Activated CD4-positive, alpha-beta memory T cell treated with anti-CD3 and anti-CD28 coated beads, Interleukin-2, amount 10 ng/mL, durations not matched to agents 7 days and 5 days (primary cell): Measurements from ENCODE around the gene IFRD2. TPM values are rescaled to one million over a fixed set of nuclear protein-coding genes. Genes with fewer than 3 reads are reported as not detected.
"Not testable (repeated sequence)": the region's sequence is repeated elsewhere in the genome, so short reads cannot be mapped to it uniquely, and the experiment has no call there.

Experiments used
- CTCF ChIA-PET: fragments of 350-600 bp; sonication (Branson Sonifier 250); formaldehyde crosslinking; loops from one replicate; lab custom pipeline; 2021; ENCODE audit warnings: antibody characterized with exemption, inconsistent platforms; lab: Charles Lee
- POLR2A ChIA-PET: fragments of 350-600 bp; sonication (Branson Sonifier 250); formaldehyde crosslinking; loops from one replicate; lab custom pipeline; 2021; ENCODE audit warnings: antibody characterized with exemption; lab: Charles Lee
- DNase-seq: peaks from one replicate; pipeline ENCODE4 v3.0.0-alpha.2; 2020
- H3K27ac Mint-ChIP-seq: one replicate; pipeline ENCODE4 v1.8.0; 2021; ENCODE audit warnings: mild to moderate bottlenecking, mixed read lengths
- H3K27me3 Mint-ChIP-seq: one replicate; pipeline ENCODE4 v1.8.0; 2021; ENCODE audit warnings: mixed read lengths
- H3K36me3 Mint-ChIP-seq: one replicate; pipeline ENCODE4 v1.8.0; 2021; ENCODE audit warnings: low read depth, mixed read lengths
- H3K4me1 Mint-ChIP-seq: one replicate; pipeline ENCODE4 v1.8.0; 2021; ENCODE audit warnings: mixed read lengths
- H3K4me3 Mint-ChIP-seq: one replicate; pipeline ENCODE4 v1.8.0; 2021; ENCODE audit warnings: mild to moderate bottlenecking, mixed read lengths
- H3K9me3 Mint-ChIP-seq: one replicate; pipeline ENCODE4 v1.8.0; 2021; ENCODE audit warnings: mixed read lengths
- total RNA-seq, 2 experiments: library from RNA; stranded (reverse); gene quantifications; one replicate each; pipeline ENCODE4 v1.2.3, GENCODE V29; 2021

IFRD2 gene
- total RNA-seq, 2 experiments from 2014 or later = 40.6 to 45.0 TPM

DNA sequence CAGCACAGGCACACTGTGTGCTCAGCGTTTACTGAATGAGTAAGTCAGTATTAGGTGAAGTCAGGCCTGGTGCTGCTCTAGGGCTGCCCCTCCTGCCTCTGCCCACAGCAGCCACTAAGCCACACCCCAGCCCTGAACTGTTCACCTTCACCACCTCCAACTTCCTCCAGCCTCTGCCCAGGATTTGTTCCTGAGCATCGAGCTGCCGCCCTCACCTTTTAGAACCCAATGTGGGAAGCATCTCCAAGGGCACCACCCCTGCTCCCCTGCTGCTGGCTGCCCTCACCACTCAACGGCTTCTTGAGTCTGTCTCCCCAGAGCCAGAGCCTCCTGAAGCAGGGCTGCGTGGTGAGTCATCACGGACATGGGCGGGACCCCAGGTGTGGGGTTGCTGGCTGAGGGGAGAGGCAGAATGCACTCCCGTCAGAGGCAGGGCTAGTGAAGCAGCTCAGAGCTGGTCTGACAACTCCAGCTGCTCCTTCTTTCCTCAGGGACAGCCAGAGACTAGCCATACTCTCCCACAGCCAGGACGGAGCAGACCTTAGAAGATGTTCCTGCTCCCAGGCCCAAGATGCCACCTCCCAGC, 24.5 kb upstream of the IFRD2 start:
- no peaks in the 10 kb centered on the region for H3K9me3 Mint-ChIP-seq
- H3K27ac Mint-ChIP-seq = peak overlapping the region; percentile 95
- H3K27me3 Mint-ChIP-seq = no peaks in the 10 kb centered on the region
- peaks cover 59% of the 10 kb centered on the region for H3K4me1 Mint-ChIP-seq
- POLR2A ChIA-PET = interaction anchor here (1.0 to 31.7 kb wide), 7 partner anchors 11 to 27 kb away, joined by 3 to 704 read pairs (median 6); partner anchors contain the start of genes CYB561D2, HYAL3, IFRD2 and NAA80
- peak overlapping the region; percentile 66 for H3K4me3 Mint-ChIP-seq
- peak; percentile 87 for DNase-seq
- CTCF ChIA-PET = interaction anchor here (1.2 to 3.4 kb wide), 4 partner anchors 18 to 57 kb away, joined by 3 to 17 read pairs (median 4); partner anchors contain the start of genes HYAL3, IFRD2 and NAA80
- H3K36me3 Mint-ChIP-seq = peaks cover 4% of the 10 kb centered on the region

GRCh38 chr3:50314816-50315215, 22.6 kb upstream of the IFRD2 start:
- H3K4me1 Mint-ChIP-seq = peaks cover 50% of the 10 kb centered on the region
- peak overlapping the region; percentile 64 for H3K27ac Mint-ChIP-seq
- H3K9me3 Mint-ChIP-seq = peaks cover under 1% of the 10 kb centered on the region
- H3K27me3 Mint-ChIP-seq = no peaks in the 10 kb centered on the region
- no peak overlapping the region for H3K4me3 Mint-ChIP-seq
- H3K36me3 Mint-ChIP-seq = peaks cover 4% of the 10 kb centered on the region
- DNase-seq = no peak
- ChIA-PET POLR2A (interaction anchor here (1.2 to 31.7 kb wide), 5 partner anchors 9 to 28 kb away, joined by 3 to 704 read pairs (median 15); partner anchors contain the start of genes CYB561D2, HYAL3, IFRD2 and NAA80), CTCF (interaction anchor here (0.8 to 3.4 kb wide), 5 partner anchors 9 to 88 kb away, joined by 3 to 17 read pairs (median 4); partner anchors contain the start of genes HYAL3, NAA80 and TUSC2)

DNA sequence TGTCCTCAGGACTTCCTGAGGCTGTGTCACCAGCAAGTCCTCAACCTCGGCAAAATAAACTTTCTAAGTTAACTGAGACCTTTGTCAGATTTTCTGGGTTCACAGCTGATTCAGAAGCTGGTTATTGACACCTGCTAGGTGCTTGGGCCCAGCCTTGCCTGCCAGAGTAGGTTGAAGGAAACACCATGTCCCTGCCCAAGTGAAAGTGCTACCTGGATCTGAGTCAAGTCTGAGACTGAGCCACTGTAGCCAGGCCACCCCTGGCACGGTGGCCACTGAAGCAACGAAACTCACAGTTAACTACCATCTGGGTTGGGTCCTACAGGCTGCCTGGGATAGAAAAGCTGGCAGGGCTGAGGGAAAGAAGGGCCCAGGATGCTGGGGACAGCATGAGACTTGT, 22.1 kb upstream of the IFRD2 start:
- CTCF ChIA-PET = interaction anchor here (1.1 to 3.4 kb wide), 4 partner anchors 10 to 88 kb away, joined by 3 to 17 read pairs (median 6); partner anchors contain the start of genes HYAL3, NAA80 and TUSC2
- Mint-ChIP-seq H3K4me3 (no peak overlapping the region), H3K27me3 (no peaks in the 10 kb centered on the region), H3K4me1 (peaks cover 46% of the 10 kb centered on the region), H3K36me3 (peaks cover 9% of the 10 kb centered on the region), H3K27ac (no peak overlapping the region), H3K9me3 (peaks cover 5% of the 10 kb centered on the region)
- no peak for DNase-seq
- POLR2A ChIA-PET = interaction anchor here (1.2 to 31.7 kb wide), 5 partner anchors 8 to 28 kb away, joined by 3 to 704 read pairs (median 15); partner anchors contain the start of genes CYB561D2, HYAL3, IFRD2 and NAA80

DNA sequence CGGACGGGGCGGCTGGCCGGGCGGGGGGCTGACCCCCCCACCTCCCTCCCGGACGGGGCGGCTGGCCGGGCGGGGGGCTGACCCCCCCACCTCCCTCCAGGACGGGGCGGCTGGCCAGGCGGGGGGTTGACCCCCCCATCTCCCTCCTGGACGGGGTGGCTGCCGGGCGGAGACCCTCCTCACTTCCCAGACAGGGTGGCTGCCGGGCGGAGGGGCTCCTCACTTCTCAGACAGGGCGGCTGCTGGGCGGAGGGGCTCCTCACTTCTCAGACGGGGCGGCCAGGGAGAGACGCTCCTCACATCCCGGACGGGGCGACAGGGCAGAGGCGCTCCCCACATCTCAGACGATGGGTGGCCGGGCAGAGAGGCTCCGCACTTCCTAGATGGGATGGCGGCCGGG, 19.8 kb upstream of the IFRD2 start:
- POLR2A ChIA-PET = interaction anchor here (31.7 kb wide), 1 partner anchor 31 kb away, joined by 704 read pairs; the partner anchor contains the start of genes CYB561D2, NPRL2, RASSF1 and TUSC2
- H3K9me3 Mint-ChIP-seq, H3K27me3 Mint-ChIP-seq, H3K4me3 Mint-ChIP-seq, DNase-seq, H3K27ac Mint-ChIP-seq, CTCF ChIA-PET, H3K36me3 Mint-ChIP-seq: not testable (repeated sequence)
- H3K4me1 Mint-ChIP-seq = peaks cover 27% of the 10 kb centered on the region

DNA sequence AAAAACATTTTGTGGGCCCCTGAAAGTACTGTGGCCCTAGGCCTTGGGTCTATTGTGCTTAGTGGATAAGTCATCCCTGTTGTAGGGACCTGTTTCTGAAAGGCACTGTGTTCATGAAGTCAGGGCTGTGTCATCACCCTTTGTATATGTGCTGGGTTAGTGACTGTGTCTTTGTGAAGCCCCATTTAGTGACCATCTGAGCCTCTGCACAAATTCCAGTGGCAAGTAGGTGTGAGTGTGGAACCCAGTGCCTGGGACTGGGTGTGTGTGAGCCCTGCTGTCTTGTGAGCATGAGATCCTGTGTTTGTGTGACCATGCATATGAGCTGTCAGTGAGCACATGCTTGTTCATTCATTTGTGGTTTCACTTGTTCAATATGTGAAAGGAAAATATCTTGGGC, 12.4 kb upstream of the IFRD2 start:
- Mint-ChIP-seq H3K9me3 (peaks cover 2% of the 10 kb centered on the region), H3K4me1 (peaks cover 20% of the 10 kb centered on the region), H3K27me3 (no peaks in the 10 kb centered on the region), H3K27ac (no peak overlapping the region), H3K36me3 (peaks cover 2% of the 10 kb centered on the region), H3K4me3 (no peak overlapping the region)
- no peak for DNase-seq
- ChIA-PET CTCF (no interaction called here), POLR2A (interaction anchor here (1.5 to 2.9 kb wide), 2 partner anchors 10 to 12 kb away, joined by 6 to 15 read pairs; no protein-coding TSS in a partner anchor)

DNA sequence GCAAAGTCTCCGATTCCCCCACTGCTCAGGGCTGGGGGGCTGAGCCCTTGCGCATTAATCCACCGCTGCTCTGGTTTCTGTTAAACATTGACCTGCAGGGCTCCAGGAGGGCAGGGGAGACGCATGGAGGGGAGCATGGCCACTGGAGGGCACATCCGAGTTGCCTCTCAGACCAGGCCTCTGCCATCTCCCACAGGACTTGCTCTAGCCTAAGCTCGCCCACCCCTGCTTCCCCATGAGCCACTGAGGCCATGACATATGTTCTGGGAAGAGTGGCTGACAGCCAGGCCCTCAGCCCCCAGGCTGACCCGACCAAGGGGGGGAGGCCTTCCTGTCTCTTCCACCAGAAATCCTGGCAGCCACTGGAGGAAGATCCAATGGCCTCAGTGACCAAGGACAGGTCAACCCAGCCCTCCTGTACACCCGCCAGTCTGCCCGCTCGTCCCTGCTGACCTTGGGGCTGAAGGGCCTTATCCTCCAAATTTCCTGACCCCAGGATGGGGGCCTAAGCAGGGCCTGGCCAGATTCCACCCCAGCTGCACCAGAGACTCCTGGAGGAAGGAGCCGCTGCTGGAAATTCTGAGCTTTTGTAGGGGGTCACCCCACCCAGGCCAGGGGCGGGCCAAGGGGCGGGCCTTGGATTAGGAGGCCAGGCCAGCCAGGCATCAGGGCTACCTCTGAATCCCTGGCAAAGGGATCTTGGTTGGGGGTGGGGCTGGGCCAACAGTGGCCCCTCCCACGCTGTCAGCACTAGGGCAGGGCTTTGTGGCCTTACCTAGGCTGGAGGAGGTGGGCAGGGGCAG, 11.0 kb upstream of the IFRD2 start, which contains the start of gene HYAL1:
Gene HYAL1 (minus strand): TSS at position 562 of the 803 bp plus-strand sequence. CDS start 618 bp downstream, outside the sequence.
- Mint-ChIP-seq H3K27me3 (no peaks in the 10 kb centered on the region), H3K4me3 (no peak within 1 kb of the TSS), H3K36me3 (no peaks in the 10 kb centered on the region), H3K27ac (no peak within 1 kb of the TSS), H3K4me1 (peaks cover 22% of the 10 kb centered on the region), H3K9me3 (no peaks in the 10 kb centered on the region)
- CTCF ChIA-PET = interaction anchor here (0.8 to 1.6 kb wide), 2 partner anchors 21 to 34 kb away, joined by 3 to 7 read pairs; no protein-coding TSS in a partner anchor
- DNase-seq = peak; percentile 16
- POLR2A ChIA-PET = interaction anchor here (0.9 to 6.3 kb wide), 3 partner anchors 11 to 68 kb away, joined by 3 to 150 read pairs (median 4); partner anchors contain the start of genes IFRD2, RASSF1 and ZMYND10

DNA sequence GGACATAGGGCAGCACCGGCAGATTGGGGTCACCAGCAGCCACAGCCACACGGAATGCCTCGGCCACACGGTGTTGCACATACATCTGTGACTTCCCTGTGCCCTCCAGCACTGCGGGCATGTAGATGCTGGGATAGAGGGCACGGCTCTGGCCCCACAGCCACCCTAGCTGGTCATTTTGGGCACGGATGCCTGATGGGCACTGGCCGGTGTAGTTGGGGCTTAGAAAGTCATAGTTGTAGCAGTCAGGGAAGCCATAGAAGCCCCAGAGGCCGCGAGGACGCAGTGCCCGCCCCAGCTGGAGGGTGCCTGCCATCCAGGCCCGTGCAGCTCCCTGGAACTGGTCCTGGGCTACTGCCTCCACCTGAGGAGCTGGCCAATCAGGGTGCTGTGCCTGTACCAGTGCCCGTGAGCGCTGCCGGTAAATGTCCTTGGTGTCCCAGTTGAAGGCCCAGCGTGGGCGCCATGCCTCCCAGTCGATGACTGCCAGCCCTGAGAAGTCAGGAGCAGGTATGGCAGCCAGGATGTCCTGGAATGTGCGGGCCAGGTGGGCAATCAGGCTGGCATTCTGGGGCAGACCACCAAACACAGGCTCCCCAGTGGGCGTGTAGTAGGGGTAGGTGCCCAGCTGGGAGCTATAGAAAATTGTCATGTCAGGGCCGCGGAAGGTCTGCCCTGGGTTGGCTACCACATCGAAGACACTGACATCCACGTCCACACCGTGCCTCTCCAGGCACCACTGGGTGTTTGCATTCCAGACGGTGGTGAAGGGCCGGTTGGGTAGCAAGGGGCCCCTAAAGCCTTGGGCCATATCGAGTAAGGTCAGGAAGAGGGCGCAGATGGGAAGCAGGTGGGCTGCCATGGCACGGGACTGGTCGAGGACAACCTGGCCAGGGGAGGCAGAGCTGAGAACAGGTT, 10.1 kb upstream of the IFRD2 start:
- Mint-ChIP-seq H3K4me1 (peaks cover 31% of the 10 kb centered on the region), H3K36me3 (peaks cover 1% of the 10 kb centered on the region), H3K27ac (no peak overlapping the region), H3K4me3 (no peak overlapping the region), H3K27me3 (no peaks in the 10 kb centered on the region), H3K9me3 (no peaks in the 10 kb centered on the region)
- POLR2A ChIA-PET = interaction anchor here (0.9 to 6.3 kb wide), 3 partner anchors 10 to 67 kb away, joined by 3 to 150 read pairs (median 4); partner anchors contain the start of genes IFRD2, RASSF1 and ZMYND10
- no peak for DNase-seq
- CTCF ChIA-PET = interaction anchor here (0.8 to 1.6 kb wide), 2 partner anchors 22 to 35 kb away, joined by 3 to 7 read pairs; no protein-coding TSS in a partner anchor

DNA sequence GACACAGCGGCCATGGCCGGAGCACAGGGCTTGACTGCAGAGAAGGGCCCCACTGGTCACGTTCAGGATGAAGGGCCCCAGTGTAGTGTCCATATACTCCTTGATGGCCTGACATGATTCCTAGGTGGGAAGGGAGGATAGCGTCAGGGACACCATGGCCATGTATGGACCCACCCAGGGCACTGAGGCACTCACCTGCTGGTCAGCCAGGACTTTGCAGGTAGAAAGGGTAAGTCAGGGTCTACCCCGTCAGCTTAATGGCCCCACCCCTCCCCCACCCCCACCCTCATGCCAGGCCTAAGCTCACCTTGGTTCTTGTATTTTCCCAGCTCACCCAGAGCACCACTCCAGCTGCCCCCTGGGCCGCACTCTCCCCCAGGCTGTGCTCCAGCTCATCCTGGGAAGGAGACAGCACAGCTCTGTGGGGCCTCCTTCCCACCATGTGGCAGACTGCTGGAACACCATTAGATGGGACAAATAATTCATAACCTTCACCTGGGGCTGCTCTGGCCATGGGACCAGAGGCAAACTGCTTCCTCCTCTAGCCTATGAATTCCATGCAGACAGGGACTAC, 8.5 kb upstream of the IFRD2 start:
- H3K27me3 Mint-ChIP-seq = no peaks in the 10 kb centered on the region
- peaks cover 10% of the 10 kb centered on the region for H3K36me3 Mint-ChIP-seq
- POLR2A ChIA-PET = interaction anchor here (1.3 to 6.3 kb wide), 5 partner anchors 9 to 40 kb away, joined by 4 to 150 read pairs (median 41); partner anchors contain the start of genes IFRD2, RASSF1, TUSC2 and ZMYND10
- H3K27ac Mint-ChIP-seq = peak overlapping the region; percentile 100
- no peaks in the 10 kb centered on the region for H3K9me3 Mint-ChIP-seq
- peak overlapping the region; percentile 99 for H3K4me3 Mint-ChIP-seq
- CTCF ChIA-PET = interaction anchor here (4.2 kb wide), 1 partner anchor 23 kb away, joined by 82 read pairs; the partner anchor contains the start of gene HYAL2
- peaks cover 40% of the 10 kb centered on the region for H3K4me1 Mint-ChIP-seq
- DNase-seq = no peak

DNA sequence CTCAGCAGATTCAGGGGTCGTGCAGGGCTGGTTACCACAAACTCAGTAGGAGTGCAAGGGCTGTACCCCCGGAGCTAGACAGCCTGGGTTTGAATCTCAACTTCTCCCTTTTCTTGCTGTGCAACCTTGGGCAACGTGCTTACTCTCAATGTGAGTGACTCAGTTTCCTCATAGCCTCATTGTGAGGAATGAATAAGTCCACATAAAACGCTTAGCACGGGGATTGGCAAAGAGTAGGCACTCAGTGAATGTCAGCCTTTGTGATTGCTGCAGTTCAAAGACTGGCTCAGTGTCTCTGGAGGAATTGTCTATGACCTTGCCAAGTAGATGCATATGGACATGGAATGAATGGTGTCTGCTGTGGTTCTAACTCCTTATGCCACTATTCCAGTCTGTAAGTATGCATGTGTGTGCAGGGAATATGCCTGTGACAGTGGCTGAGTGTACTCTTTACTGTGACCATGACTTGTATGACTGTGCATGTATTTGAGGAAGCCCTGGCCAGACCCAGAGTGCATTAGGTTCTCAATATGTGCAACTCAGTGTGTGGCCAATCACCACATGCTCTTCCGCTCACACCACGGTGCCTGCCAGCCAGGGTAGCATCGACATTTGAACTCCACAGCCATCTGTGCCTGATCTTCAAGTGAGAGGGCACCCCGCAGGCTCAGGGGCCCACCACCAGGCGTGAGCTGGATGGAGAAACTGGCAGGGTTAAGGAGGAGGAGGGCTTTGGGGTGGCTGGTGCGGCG, 7.9 kb upstream of the IFRD2 start:
- ChIA-PET POLR2A (interaction anchor here (0.8 to 6.3 kb wide), 15 partner anchors 8 to 310 kb away, joined by 3 to 150 read pairs (median 5); partner anchors contain the start of genes CYB561D2, IFRD2, NPRL2 and RASSF1), CTCF (interaction anchor here (0.6 to 4.2 kb wide), 16 partner anchors 11 to 232 kb away, joined by 3 to 82 read pairs (median 6); partner anchors contain the start of genes CYB561D2, HYAL2, LSMEM2 and RASSF1)
- Mint-ChIP-seq H3K9me3 (no peaks in the 10 kb centered on the region), H3K4me3 (peak overlapping the region; percentile 99), H3K4me1 (peaks cover 41% of the 10 kb centered on the region), H3K27ac (peak overlapping the region; percentile 100), H3K36me3 (peaks cover 10% of the 10 kb centered on the region), H3K27me3 (no peaks in the 10 kb centered on the region)
- DNase-seq = no peak

- no peaks in the 10 kb centered on the region for H3K27me3 Mint-ChIP-seq
- H3K9me3 Mint-ChIP-seq = no peaks in the 10 kb centered on the region
- peaks cover 38% of the 10 kb centered on the region for H3K4me1 Mint-ChIP-seq
- H3K36me3 Mint-ChIP-seq = peaks cover 10% of the 10 kb centered on the region
- ChIA-PET CTCF (interaction anchor here (0.6 to 4.2 kb wide), 19 partner anchors 10 to 232 kb away, joined by 3 to 82 read pairs (median 5); partner anchors contain the start of genes CYB561D2, HYAL2, LSMEM2 and RASSF1), POLR2A (interaction anchor here (0.6 to 6.3 kb wide), 18 partner anchors 8 to 311 kb away, joined by 3 to 150 read pairs (median 5); partner anchors contain the start of genes CYB561D2, GNAI2, IFRD2 and NPRL2)
- no peak for DNase-seq
- H3K27ac Mint-ChIP-seq = peak overlapping the region; percentile 100
- H3K4me3 Mint-ChIP-seq = peak overlapping the region; percentile 99
Measured at GRCh38 chr3:50299638-50299928, 7.4 kb upstream of the IFRD2 start.
